ENCODE data around the gene CIITA. TPM values are rescaled to one million over a fixed set of nuclear protein-coding genes. Genes with fewer than 3 reads are reported as not detected.

The CIITA gene
- total RNA-seq, 2 experiments from 2014 or later = 2.4 to 3.0 TPM

DNA sequence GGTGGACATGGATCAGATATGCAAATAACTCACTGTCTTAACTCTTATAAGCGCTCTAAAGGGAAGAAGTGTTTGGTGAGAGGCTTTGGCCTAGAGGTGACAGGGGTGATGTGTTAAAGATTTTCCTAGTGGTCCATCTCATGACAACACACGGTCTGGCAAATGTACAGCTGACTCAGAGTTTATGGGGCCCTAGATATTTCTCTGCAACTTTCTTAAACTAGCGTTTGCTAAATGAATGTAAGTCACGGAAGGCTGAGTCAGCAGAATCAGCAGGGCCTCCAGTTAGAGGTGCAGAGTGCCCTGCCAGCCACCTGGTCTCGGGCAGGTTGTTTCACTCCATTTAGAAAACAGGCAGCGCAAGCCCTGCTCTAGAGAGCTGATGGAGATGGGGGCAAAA, 107.5 kb downstream of the CIITA start:
- H3K27ac ChIP-seq (ENCODE audit: low read depth in 1 of 2, low read length in 2 of 2) = no peak overlapping the region
- Mint-ChIP-seq H3K9me3 (no peaks in the 10 kb centered on the region), H3K36me3 (ENCODE audit: low read depth) (peaks cover 54% of the 10 kb centered on the region), H3K4me1 (ENCODE audit: low read depth) (peaks cover 38% of the 10 kb centered on the region), H3K27ac (no peak overlapping the region), H3K4me3 (no peak overlapping the region), H3K27me3 (no peaks in the 10 kb centered on the region)
- ChIA-PET POLR2A (interaction anchor here (1.1 kb wide), 1 partner anchor 14 kb away, joined by 3 read pairs; no protein-coding TSS in a partner anchor), CTCF (interaction anchor here (1.1 to 3.0 kb wide), 2 partner anchors 20 to 387 kb away, joined by 3 to 20 read pairs; no protein-coding TSS in a partner anchor)
- H3K27me3 ChIP-seq (ENCODE audit: control insufficient read depth in 1 of 2, insufficient read depth in 2 of 2, low read length in 2 of 2) = no peaks in the 10 kb centered on the region
- no peaks in the 10 kb centered on the region for H3K9me3 ChIP-seq (ENCODE audit: control insufficient read depth in 1 of 2, insufficient read depth in 1 of 2, low read length in 2 of 2)
- no peak for DNase-seq
- H3K36me3 ChIP-seq (ENCODE audit: insufficient read depth, low read length) = peaks cover 30% of the 10 kb centered on the region
- intact Hi-C loops (cut with DNase I, micrococcal nuclease) = no loop called here
- no peak overlapping the region for H3K4me3 ChIP-seq (ENCODE audit: low read length)
- TF ChIP-seq, protein P1, sequence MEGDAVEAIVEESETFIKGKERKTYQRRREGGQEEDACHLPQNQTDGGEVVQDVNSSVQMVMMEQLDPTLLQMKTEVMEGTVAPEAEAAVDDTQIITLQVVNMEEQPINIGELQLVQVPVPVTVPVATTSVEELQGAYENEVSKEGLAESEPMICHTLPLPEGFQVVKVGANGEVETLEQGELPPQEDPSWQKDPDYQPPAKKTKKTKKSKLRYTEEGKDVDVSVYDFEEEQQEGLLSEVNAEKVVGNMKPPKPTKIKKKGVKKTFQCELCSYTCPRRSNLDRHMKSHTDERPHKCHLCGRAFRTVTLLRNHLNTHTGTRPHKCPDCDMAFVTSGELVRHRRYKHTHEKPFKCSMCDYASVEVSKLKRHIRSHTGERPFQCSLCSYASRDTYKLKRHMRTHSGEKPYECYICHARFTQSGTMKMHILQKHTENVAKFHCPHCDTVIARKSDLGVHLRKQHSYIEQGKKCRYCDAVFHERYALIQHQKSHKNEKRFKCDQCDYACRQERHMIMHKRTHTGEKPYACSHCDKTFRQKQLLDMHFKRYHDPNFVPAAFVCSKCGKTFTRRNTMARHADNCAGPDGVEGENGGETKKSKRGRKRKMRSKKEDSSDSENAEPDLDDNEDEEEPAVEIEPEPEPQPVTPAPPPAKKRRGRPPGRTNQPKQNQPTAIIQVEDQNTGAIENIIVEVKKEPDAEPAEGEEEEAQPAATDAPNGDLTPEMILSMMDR (IDR thresholded peaks at IDR 0.05) = no peak
- ATAC-seq (ENCODE audit: poor library complexity) = no peak
- peaks cover 23% of the 10 kb centered on the region for H3K4me1 ChIP-seq (ENCODE audit: insufficient read depth, low read length)

Other genes starting within 250 kb of the CIITA start
- gene TEKT5, start 182.3 kb upstream of the CIITA start, total RNA-seq = not detected
- 10 to 100 TPM; 19.3 to 20.1 TPM for gene NUBP1, start 133.4 kb upstream of the CIITA start, total RNA-seq
- not detected for gene TVP23A, start 58.4 kb upstream of the CIITA start, total RNA-seq
- gene DEXI, start 65.3 kb downstream of the CIITA start, total RNA-seq = 1 to 10 TPM; 5.8 to 7.2 TPM
- gene CLEC16A, start 67.4 kb downstream of the CIITA start, total RNA-seq = 10 to 100 TPM; 21.7 to 22.7 TPM